Rectal smooth muscle tissue (tissue), 1 donor: ENCODE measurements around the gene GBX2.
"Not testable (repeated sequence)": the region's sequence is repeated elsewhere in the genome, so short reads cannot be mapped to it uniquely, and the experiment has no call there.

Experiments
- H3K27ac ChIP-seq: one replicate; pipeline ENCODE4 v1.7.0; 2013; ENCODE audit warnings: low read depth, low read length, inconsistent platforms
- H3K27me3 ChIP-seq: one replicate; pipeline ENCODE4 v1.7.0; 2013; ENCODE audit warnings: low read length; ENCODE audit not compliant: control insufficient read depth, insufficient read depth
- H3K36me3 ChIP-seq: one replicate; pipeline ENCODE4 v1.7.0; 2013; ENCODE audit warnings: low read length; ENCODE audit not compliant: control insufficient read depth, insufficient read depth
- H3K4me1 ChIP-seq: one replicate; pipeline ENCODE4 v1.7.0; 2013; ENCODE audit warnings: low read length; ENCODE audit not compliant: control insufficient read depth, insufficient read depth
- H3K4me3 ChIP-seq: one replicate; pipeline ENCODE4 v1.7.0; 2013; ENCODE audit warnings: low read length
- H3K9ac ChIP-seq: one replicate; pipeline ENCODE4 v1.7.0; 2013; ENCODE audit warnings: low read length

The GBX2 gene

DNA sequence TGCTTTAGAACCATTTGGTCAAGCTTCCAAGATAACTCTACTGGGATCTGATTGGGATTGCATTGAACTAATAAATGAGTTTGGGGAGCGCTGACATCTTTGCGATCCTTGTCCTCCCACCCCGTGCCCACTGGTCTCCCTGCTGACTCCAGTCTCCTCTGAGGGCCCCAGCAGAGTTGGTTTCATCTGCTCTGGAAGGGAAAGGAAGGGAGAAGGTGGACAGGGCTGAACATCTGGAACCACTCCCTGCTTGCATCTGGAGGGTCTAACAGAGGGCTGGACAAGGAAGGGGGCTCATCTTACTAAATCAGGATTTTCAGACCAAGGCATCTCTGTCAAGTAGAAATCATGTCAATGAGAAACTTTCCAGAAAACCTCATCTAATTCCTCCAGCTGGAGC is 12.8 kb downstream of the GBX2 start:
- no peak overlapping the region for H3K9ac ChIP-seq
- H3K4me3 ChIP-seq = no peak overlapping the region
- H3K4me1 ChIP-seq = no peaks in the 10 kb centered on the region
- no peaks in the 10 kb centered on the region for H3K36me3 ChIP-seq
- H3K27ac ChIP-seq = no peak overlapping the region
- peaks cover 6% of the 10 kb centered on the region for H3K27me3 ChIP-seq

DNA sequence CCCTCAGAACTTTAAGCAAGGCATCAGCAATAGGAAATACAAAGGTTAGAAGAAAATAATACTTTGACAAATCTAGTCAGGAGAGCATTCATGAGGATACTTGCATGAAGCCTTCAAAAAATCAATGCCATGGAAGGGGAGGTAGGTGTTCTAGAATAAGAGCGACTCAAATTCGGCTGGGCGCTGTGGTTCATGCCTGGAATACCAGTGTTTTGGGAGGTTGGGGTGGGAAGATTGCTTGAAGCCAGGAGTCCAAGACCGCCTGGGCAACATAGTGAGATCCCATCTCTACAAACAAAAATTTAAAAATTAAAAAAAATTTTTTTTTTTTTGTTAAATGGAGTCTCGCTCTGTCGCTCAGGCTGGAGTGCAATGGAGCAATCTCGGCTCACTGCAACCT is 21.8 kb downstream of the GBX2 start:
- Histone ChIP-seq H3K9ac (no peak overlapping the region), H3K36me3 (no peaks in the 10 kb centered on the region), H3K4me3 (no peak overlapping the region), H3K27me3 (no peaks in the 10 kb centered on the region), H3K4me1 (no peaks in the 10 kb centered on the region), H3K27ac (no peak overlapping the region)

DNA sequence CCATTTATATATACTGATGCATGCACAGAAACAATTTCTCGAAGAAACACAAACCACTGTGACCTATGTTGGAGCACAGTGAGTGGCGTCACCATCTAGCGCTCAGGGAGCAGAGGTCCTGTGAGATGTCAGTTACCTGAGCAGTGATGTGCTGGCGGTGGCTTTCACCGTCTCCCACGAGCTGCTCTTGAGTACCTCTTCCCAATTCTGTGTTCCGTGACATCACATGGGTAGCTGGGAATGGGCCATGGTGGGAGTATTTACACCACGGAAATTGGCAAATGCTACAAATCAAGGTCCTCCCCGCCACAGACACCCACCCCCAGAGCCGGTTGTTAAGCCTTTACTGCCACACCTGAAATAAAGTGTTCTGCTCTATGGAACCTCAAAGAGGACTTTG is 24.4 kb downstream of the GBX2 start:
- H3K27ac ChIP-seq = no peak overlapping the region
- no peak overlapping the region for H3K9ac ChIP-seq
- no peaks in the 10 kb centered on the region for H3K4me1 ChIP-seq
- H3K4me3 ChIP-seq = no peak overlapping the region
- H3K36me3 ChIP-seq = no peaks in the 10 kb centered on the region
- peaks cover 4% of the 10 kb centered on the region for H3K27me3 ChIP-seq

DNA sequence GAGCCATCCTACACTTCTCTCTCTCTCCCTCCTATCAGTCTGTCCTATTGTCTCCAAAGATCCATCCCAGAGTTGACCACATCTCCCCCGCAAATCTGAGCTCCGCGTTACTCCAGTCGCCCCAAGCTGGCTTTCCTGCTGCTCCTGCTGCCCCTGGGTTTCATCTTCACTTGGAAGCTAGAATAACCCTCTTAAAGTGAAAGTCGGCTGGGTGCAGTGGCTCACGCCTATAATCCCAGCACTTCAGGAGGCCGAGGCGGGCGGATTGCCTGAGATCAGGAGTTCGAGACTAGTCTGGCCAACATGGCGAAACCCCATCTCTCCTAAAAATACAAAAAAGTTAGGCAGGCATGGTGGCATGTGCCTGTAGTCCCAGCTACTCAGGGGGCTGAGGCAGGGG is 26.6 kb downstream of the GBX2 start:
- H3K36me3 ChIP-seq, H3K27me3 ChIP-seq: not testable (repeated sequence)

DNA sequence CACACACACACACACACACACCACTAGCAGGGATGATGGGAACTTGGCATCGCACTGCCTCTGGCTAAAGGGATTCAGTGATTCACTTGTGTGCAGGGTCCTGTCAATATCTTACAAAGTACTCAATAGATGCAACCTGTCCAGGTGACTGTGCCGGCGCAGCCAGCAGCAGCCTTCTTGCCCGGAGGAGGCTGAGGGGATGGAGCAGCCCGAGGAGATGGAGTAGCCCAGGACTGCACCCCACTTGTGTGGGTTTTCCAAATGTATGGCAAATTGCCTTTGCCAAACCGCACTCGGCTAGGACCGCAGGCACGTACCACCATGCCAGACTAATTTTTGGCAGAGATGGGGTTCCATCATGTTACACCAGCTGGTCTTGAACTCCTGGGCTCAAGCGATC is 31.1 kb downstream of the GBX2 start:
- H3K27me3 ChIP-seq = peaks cover 4% of the 10 kb centered on the region
- no peak overlapping the region for H3K4me3 ChIP-seq
- no peak overlapping the region for H3K9ac ChIP-seq
- H3K36me3 ChIP-seq = no peaks in the 10 kb centered on the region
- no peak overlapping the region for H3K27ac ChIP-seq
- H3K4me1 ChIP-seq = no peaks in the 10 kb centered on the region

More for the DNA sequence above, 26.6 kb downstream of the GBX2 start:
- not testable (repeated sequence) for H3K4me3 ChIP-seq, H3K9ac ChIP-seq, H3K27ac ChIP-seq, H3K4me1 ChIP-seq

DNA sequence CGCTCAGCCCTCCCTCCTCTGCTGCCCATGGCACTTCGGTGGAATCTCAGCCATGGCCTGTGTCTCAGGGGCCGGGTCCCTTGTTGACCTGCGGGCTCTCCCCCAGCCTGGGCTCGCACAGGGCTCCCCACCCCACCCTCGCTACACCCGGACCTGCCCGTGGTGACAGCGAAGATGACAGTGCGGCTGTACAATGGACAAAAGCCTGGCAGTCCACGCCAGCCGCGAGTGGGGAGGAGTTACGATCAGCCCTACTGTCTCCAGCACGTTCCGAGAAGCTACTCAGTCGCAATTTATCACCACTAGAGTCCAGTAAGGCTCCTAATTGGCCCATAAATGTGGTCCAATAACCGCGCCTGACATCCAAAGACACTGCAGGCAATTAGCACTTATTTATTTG is 31.6 kb downstream of the GBX2 start:
- no peak overlapping the region for H3K9ac ChIP-seq
- H3K4me3 ChIP-seq = no peak overlapping the region
- H3K36me3 ChIP-seq = no peaks in the 10 kb centered on the region
- H3K27me3 ChIP-seq = peaks cover 4% of the 10 kb centered on the region
- H3K4me1 ChIP-seq = no peaks in the 10 kb centered on the region
- H3K27ac ChIP-seq = no peak overlapping the region

DNA sequence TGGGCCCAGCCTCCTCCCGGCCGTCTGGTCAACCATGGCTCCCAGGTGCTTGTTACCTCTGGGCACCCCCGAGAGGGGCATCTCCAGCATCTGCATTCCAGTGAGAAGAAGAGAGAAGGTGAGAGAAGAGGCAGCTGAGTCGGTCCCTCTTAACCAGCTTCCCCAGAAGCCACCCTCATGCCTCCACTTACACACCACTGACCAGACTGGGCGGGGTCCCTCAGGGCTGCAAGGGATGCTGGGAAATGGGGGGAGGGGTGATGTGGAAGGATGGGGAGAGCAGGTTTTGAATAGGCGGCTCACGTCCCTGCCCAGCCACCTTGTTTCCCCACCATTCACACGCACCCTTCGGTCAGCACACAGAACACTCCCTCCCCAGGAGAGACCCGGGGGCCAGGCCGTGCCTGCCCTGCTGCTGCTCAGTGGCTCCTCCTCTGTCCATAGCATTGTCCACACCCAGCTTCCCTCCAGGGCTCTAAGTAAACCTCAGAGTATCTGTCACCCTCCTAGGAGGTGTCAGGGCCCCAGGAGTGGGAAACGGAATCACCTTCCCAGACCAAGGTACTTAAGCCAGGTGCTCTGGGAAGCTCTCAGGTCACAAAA is 34.7 kb downstream of the GBX2 start:
- H3K9ac ChIP-seq = no peak overlapping the region
- H3K27me3 ChIP-seq = no peaks in the 10 kb centered on the region
- H3K4me3 ChIP-seq = no peak overlapping the region
- H3K4me1 ChIP-seq = no peaks in the 10 kb centered on the region
- H3K36me3 ChIP-seq = peaks cover 2% of the 10 kb centered on the region
- H3K27ac ChIP-seq = no peak overlapping the region

DNA sequence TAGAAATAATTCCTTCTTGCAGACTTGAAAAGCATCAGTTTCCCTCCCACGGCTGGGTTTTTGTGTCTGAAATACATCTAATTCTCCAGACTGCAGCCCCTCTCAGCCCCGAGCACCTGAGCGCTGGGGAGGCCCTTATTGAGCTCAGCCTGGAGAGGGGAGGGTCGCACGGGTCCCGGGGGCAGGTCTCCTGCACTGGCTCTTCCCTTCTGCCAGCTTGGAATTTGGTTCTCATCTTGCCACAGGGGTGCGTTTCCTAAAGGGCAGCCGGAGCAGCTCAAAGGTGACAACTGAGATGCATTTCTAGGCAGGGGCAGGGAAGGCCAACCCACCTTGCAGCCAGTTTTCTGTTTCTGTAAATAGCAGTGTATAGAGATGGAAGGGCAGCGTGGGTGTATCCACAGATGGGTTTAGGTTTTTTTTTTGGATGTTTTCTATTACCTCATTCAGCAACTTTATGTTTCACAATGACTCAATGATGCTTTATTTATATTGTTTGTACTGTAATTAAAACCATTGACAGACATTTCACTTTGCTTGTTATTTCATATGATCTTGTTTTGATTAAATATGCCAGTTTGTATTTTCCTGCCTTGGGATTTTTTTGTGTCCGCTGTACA is 37.0 kb downstream of the GBX2 start:
- H3K4me3 ChIP-seq = no peak overlapping the region
- peaks cover 2% of the 10 kb centered on the region for H3K36me3 ChIP-seq
- no peaks in the 10 kb centered on the region for H3K4me1 ChIP-seq
- H3K27ac ChIP-seq = no peak overlapping the region
- no peaks in the 10 kb centered on the region for H3K27me3 ChIP-seq
- H3K9ac ChIP-seq = no peak overlapping the region

DNA sequence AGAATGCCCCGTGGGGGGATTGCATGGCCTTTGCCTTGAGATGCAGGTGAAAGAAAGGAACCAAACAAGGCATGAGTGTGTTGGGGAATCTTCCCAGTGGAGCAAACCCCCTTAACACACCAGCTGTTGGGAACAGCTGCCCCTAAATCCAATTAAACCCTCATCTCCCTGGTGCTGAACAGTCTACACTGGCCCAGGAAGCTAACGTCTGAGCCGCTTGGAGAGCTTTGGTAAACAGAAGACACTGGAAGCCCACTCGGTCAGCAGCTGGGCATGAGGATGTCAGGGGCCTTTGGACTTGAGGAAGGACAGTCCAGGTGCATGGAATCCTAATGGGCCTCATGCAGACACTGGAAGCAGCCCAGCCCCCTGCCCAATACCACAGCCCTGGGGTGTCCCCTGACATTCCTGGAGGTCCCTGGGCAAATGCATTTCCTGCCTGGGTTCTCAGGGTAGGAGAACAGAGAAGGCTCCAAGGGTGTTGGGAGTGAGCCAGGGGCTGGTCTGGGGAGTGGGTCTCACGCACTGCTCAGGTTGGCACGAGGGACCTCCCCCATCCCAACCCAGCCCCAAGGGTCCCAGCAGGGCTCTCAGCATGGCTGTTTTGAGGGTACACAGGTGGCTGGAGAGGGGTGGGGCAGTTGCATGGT is 37.7 kb downstream of the GBX2 start:
- H3K4me1 ChIP-seq = no peaks in the 10 kb centered on the region
- no peak overlapping the region for H3K9ac ChIP-seq
- H3K36me3 ChIP-seq = peaks cover 5% of the 10 kb centered on the region
- no peak overlapping the region for H3K4me3 ChIP-seq
- no peak overlapping the region for H3K27ac ChIP-seq
- H3K27me3 ChIP-seq = no peaks in the 10 kb centered on the region

DNA sequence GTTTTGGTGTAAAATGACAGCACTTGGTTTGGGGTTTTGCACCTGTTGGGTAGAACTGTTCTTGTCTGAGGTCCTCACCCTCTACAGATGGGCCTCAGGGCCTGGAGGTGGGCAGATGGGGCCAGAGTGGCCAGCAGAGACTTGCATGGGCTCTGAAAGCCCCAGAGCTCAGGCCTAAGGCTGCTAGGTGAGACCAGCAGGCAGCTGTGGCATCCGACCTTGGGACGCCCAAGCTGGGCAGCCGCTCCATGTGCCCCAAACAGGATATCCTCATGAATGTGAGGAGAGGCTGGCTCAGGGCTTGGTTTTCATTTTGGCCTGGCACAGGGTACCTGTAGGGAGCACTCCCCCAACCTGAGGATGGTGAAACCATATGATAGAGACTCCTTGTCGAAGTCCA is 38.3 kb downstream of the GBX2 start:
- H3K4me3 ChIP-seq = no peak overlapping the region
- no peak overlapping the region for H3K9ac ChIP-seq
- H3K27ac ChIP-seq = no peak overlapping the region
- no peaks in the 10 kb centered on the region for H3K4me1 ChIP-seq
- H3K27me3 ChIP-seq = no peaks in the 10 kb centered on the region
- peaks cover 6% of the 10 kb centered on the region for H3K36me3 ChIP-seq

DNA sequence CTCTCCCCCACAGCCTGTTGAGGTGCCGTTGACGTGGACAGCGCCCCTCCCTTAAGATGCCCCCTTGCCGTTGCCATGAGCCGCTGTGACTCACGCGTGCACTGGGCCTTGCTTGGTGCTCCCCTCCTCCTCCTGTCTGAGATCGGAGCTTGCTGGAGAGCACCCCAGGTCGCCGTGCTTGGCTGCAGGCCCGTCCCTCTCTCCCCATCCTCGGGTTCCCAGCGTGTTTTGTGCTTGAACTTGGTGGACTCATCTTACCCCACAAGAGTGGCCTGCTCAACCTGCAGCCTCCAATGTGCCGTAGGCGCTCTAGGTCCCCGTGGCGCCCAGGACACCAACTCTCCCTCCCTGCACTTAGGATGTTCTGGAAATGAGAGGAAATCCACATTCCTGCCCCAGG is 39.9 kb downstream of the GBX2 start:
- H3K36me3 ChIP-seq = peaks cover 10% of the 10 kb centered on the region
- no peak overlapping the region for H3K27ac ChIP-seq
- H3K4me3 ChIP-seq = no peak overlapping the region
- no peaks in the 10 kb centered on the region for H3K27me3 ChIP-seq
- no peaks in the 10 kb centered on the region for H3K4me1 ChIP-seq
- no peak overlapping the region for H3K9ac ChIP-seq

DNA sequence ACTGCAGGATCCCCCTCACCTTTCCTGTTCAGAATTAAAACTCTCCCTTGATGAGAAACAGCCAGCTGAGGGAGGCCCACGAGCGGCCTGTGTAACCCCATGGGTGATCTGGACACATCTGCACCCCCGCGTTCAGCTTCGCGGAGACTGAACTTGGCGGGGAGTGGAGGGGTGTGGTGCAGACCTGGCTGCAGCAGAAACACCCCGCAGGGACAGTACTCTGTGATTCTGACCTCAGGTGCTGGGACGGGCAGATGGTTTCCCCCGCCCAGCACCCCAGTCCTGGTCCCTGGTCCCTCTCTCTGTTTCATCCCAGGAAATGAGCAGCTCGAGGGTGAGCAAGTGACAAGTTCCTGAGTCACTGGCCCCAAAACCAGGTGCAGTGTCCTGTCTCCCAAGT is 41.2 kb downstream of the GBX2 start:
- H3K9ac ChIP-seq = no peak overlapping the region
- no peak overlapping the region for H3K4me3 ChIP-seq
- H3K27ac ChIP-seq = no peak overlapping the region
- H3K36me3 ChIP-seq = peaks cover 13% of the 10 kb centered on the region
- H3K4me1 ChIP-seq = no peaks in the 10 kb centered on the region
- no peaks in the 10 kb centered on the region for H3K27me3 ChIP-seq

DNA sequence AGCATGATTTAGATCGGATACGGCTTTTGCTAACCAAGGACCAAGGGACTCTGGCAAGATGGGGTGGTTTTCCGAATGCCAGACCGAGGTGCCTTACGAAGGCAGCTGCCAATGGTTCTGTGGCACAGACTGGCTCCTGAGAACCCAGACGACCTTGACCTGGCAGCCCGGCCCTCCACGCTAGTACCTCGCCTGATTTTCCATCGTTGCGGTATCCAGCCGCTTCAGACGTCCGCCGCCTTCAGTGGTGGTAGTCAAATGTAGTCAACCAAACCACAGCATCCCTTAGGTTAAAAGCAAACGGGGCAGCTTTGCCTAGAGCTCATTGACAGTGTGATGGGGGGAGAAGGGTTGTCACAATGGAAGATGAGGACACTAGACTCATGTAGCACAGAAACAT is 42.6 kb downstream of the GBX2 start:
- Histone ChIP-seq H3K4me1 (no peaks in the 10 kb centered on the region), H3K27me3 (no peaks in the 10 kb centered on the region), H3K36me3 (peaks cover 16% of the 10 kb centered on the region), H3K9ac (no peak overlapping the region), H3K4me3 (no peak overlapping the region), H3K27ac (no peak overlapping the region)
